GM12878 (cell line): ENCODE data around the gene SLF2. TPM values are rescaled to one million over a fixed set of nuclear protein-coding genes. Genes with fewer than 3 reads are reported as not detected.

Experiments used
- ATAC-seq: fragments of 200-7000 bp; cut with Tn5 transposase; 3 replicates; pipeline ENCODE4 v1.9.1; 2020; ENCODE audit warnings: mild to moderate bottlenecking, moderate library complexity
- BruUV-seq: library from RNA; stranded (reverse); fragments of 400-500 nt; replicated peaks from 2 replicates; lab custom pipeline; 2021; lab: Mats Ljungman, UMichigan
- CTCF ChIA-PET: fragments of 300-600 bp; sonication (Branson Sonifier 250); formaldehyde crosslinking; extraction: SDS; loops from one replicate; lab custom pipeline; 2021; ENCODE audit warnings: inconsistent platforms; lab: Yijun Ruan, JAX
- POLR2A ChIA-PET: fragments of 350-600 bp; formaldehyde crosslinking; extraction: SDS; loops from one replicate; lab custom pipeline; 2021; ENCODE audit warnings: inconsistent platforms; lab: Charles Lee
- RAD21 ChIA-PET: fragments of 300-600 bp; sonication (Branson Sonifier 250); formaldehyde crosslinking; loops from one replicate; lab custom pipeline; 2023; ENCODE audit warnings: antibody characterized with exemption; ENCODE audit not compliant: unreplicated experiment; lab: Charles Lee
- SMC1A ChIA-PET: fragments of 300-600 bp; sonication (Branson Sonifier 250); formaldehyde crosslinking; loops from one replicate; lab custom pipeline; 2023; ENCODE audit not compliant: unreplicated experiment, uncharacterized antibody; lab: Charles Lee
- DNase-seq: peaks from one replicate; pipeline ENCODE4 v3.0.0-alpha.2; 2011; ENCODE audit warnings: low read depth, low spot score
- FAIRE-seq: peaks from 3 replicates; lab custom pipeline; 2011; peaks lifted over from hg19 to GRCh38; lab: Jason Lieb, UNC
- H2AFZ ChIP-seq: 2 replicates; pipeline ENCODE4 v1.6.0; 2011; ENCODE audit warnings: low read depth, low read length, control low read depth; ENCODE audit not compliant: control insufficient read depth
- H3K27ac ChIP-seq: 2 replicates; pipeline ENCODE4 v1.5.1; 2011; ENCODE audit warnings: control low read depth; ENCODE audit not compliant: control insufficient read depth, insufficient read depth
- H3K27me3 ChIP-seq, 2 experiments: replicated peaks in 1 of 2; 2 replicates each; pipeline versions ENCODE4 v1.6.0 to v1.6.1; 2011; ENCODE audit warnings: low read length in 1 of 2; ENCODE audit not compliant: control insufficient read depth in 2 of 2, insufficient read depth in 2 of 2
- H3K36me3 ChIP-seq, 2 experiments: 2 replicates each; pipeline ENCODE4 v1.5.1; 2011; ENCODE audit warnings: low read length in 1 of 2; ENCODE audit not compliant: control insufficient read depth in 2 of 2, insufficient read depth in 2 of 2
- H3K4me1 ChIP-seq: 2 replicates; pipeline ENCODE4 v1.6.1; 2011; ENCODE audit warnings: mild to moderate bottlenecking, low read length, moderate library complexity, mixed read lengths; ENCODE audit not compliant: control insufficient read depth, insufficient read depth
- H3K4me2 ChIP-seq: 2 replicates; pipeline ENCODE4 v1.6.0; 2011; ENCODE audit warnings: control low read depth; ENCODE audit not compliant: control insufficient read depth, insufficient read depth
- H3K4me3 ChIP-seq: fragments of 200-600 bp; sonication (generic); 2 replicates; pipeline ENCODE4 v1.5.1; 2016
- H3K79me2 ChIP-seq: 2 replicates; pipeline ENCODE4 v1.6.0; 2011; ENCODE audit warnings: low read length; ENCODE audit not compliant: control insufficient read depth, insufficient read depth
- H3K9ac ChIP-seq: 2 replicates; pipeline ENCODE4 v1.8.0; 2011; ENCODE audit warnings: low read length, control low read depth, mixed read lengths; ENCODE audit not compliant: control insufficient read depth, insufficient read depth
- H3K9me3 ChIP-seq: replicated peaks from 3 replicates; pipeline ENCODE4 v1.5.1; 2011; ENCODE audit warnings: mild to moderate bottlenecking, low read length; ENCODE audit not compliant: control insufficient read depth, insufficient read depth
- H4K20me1 ChIP-seq: 2 replicates; pipeline ENCODE4 v1.6.0; 2011; ENCODE audit not compliant: control insufficient read depth, insufficient read depth
- ASH2L ChIP-seq: fragments of 300-600, 200-600 bp; sonication (generic); IDR thresholded peaks from 2 replicates; pipeline ENCODE4 v1.6.1; 2017; ENCODE audit warnings: low read depth, mild to moderate bottlenecking, borderline replicate concordance
- CEBPZ ChIP-seq: fragments of 150-350 bp; IDR thresholded peaks from 2 replicates; pipeline ENCODE4 v1.6.1; 2016; ENCODE audit warnings: low read depth, low read length
- CREB1 ChIP-seq: IDR thresholded peaks from 2 replicates; pipeline ENCODE4 v1.6.1; 2012; ENCODE audit warnings: low read depth, mild to moderate bottlenecking, inconsistent platforms
- E2F8 ChIP-seq: fragments of 450-650 bp; IDR thresholded peaks from 2 replicates; pipeline ENCODE4 v1.6.1; 2018; ENCODE audit warnings: mild to moderate bottlenecking, low read depth, moderate library complexity; ENCODE audit not compliant: partially characterized antibody
- JUND ChIP-seq: IDR thresholded peaks from 2 replicates; pipeline ENCODE4 v1.6.1; 2012; ENCODE audit warnings: low read depth, mild to moderate bottlenecking, low read length, improper control_type of control experiment, moderate library complexity
- MLLT1 ChIP-seq: fragments of 450-650 bp; IDR thresholded peaks from 2 replicates; pipeline ENCODE4 v1.6.1; 2016; ENCODE audit warnings: mild to moderate bottlenecking
- NKRF ChIP-seq: fragments of 450-650 bp; conservative IDR thresholded peaks from 2 replicates; pipeline ENCODE4 v1.6.1; 2017; ENCODE audit warnings: mild to moderate bottlenecking, moderate library complexity
- REST ChIP-seq: IDR thresholded peaks from 2 replicates; pipeline ENCODE4 v1.6.1; 2012; ENCODE audit warnings: mild to moderate bottlenecking, low read depth, low read length
- ZNF217 ChIP-seq: fragments of 450-650 bp; IDR thresholded peaks from 2 replicates; pipeline ENCODE4 v1.6.1; 2017; ENCODE audit warnings: antibody characterized with exemption, mild to moderate bottlenecking
- WGBS: methylation state at CpG from one replicate; pipeline ENCODE4 v1.1.6; 2016; ENCODE audit warnings: low lambda C conversion rate; ENCODE audit not compliant: insufficient replicate concordance, insufficient coverage; ENCODE audit errors: missing lambda C conversion rate; 5-methylcytosine and 5-hydroxymethylcytosine counted together
- in situ Hi-C: fragments of 300-500 bp; cut with MboI; formaldehyde crosslinking; loops from 9 replicates; pipeline ENCODE4 v1.14.3; 2018; ENCODE audit warnings: mixed read lengths
- intact Hi-C: fragments of 100-400 bp; cut with micrococcal nuclease; formaldehyde crosslinking; loops from one replicate; pipeline ENCODE4 v1.14.2; 2022; ENCODE audit not compliant: unreplicated experiment
- polyA plus RNA-seq, 11 experiments: library from polyadenylated mRNA; depleted of rRNA in 4 of 11; unstranded in 6 of 11; stranded (reverse) in 5 of 11; fragments of >200 nt; fragmentation: Nextera tagmentation in 4 of 11; fragmentation: Illumina TruSeq in 1 of 11; extraction: Ambion mirVana in 4 of 11; extraction: Trizol in 1 of 11; gene quantifications; 1 replicate in 1 of 11; 2 replicates in 10 of 11; pipeline versions ENCODE4 v1.2.1 to v1.2.3, GENCODE V29; 2011 to 2016; ENCODE audit warnings: inconsistent platforms in 2 of 11, missing spikeins in 2 of 11, low read depth in 1 of 11
- total RNA-seq, 4 experiments: library from RNA; depleted of rRNA in 3 of 4; stranded (reverse); fragments of >200 nt in 3 of 4; fragmentation: Illumina TruSeq in 1 of 4; extraction: Trizol in 1 of 4; gene quantifications; 2 replicates each; pipeline versions ENCODE4 v1.2.1 to v1.2.3, GENCODE V29; 2013 to 2021

Gene SLF2
- total and polyA plus RNA-seq, 10 of the 15 experiments (the other 5 are each of a cell fraction or from before 2014, with no cell fraction given), result 3.0 to 25.2 (median 17.9) TPM

GRCh38 chr10:100987685-100988049 lies 74.9 kb downstream of the SLF2 start:
- intact Hi-C loops (no loop called here), in situ Hi-C loops (no loop called here)
- ChIA-PET SMC1A (interaction anchor here (1.5 kb wide), 1 partner anchor 9 kb away, joined by 4 read pairs; no protein-coding TSS in a partner anchor), POLR2A (interaction anchor here (2.8 kb wide), 1 partner anchor 10 kb away, joined by 23 read pairs; the partner anchor contains the start of gene LZTS2), RAD21 (interaction anchor here (0.6 to 0.9 kb wide), 2 partner anchors 11 to 26 kb away, joined by 4 to 6 read pairs; no protein-coding TSS in a partner anchor), CTCF (interaction anchor here (0.7 to 5.5 kb wide), 4 partner anchors 9 to 80 kb away, joined by 3 to 42 read pairs (median 9); no protein-coding TSS in a partner anchor)
- WGBS, result 3% methylated on average over 15 of the region's 15 CpGs
- Histone ChIP-seq H3K9me3 (no peaks in the 10 kb centered on the region), H3K4me2 (peak overlapping the region; percentile 100), H3K27ac (peak overlapping the region; percentile 71), H3K4me3 (peak overlapping the region; percentile 98), H2AFZ (peak overlapping the region; percentile 99), H3K79me2 (peaks cover 37% of the 10 kb centered on the region), H4K20me1 (no peaks in the 10 kb centered on the region), H3K27me3 (no peaks in the 10 kb centered on the region), H3K36me3 (peaks cover 9 to 14% of the 10 kb centered on the region in 2 experiments; a peak in 3 of 4 replicates), H3K4me1 (peaks cover 16% of the 10 kb centered on the region), H3K9ac (peak overlapping the region; percentile 86)
- FAIRE-seq (no peak), DNase-seq (no peak), ATAC-seq (peak; percentile 15)
- no TSS peak for BruUV-seq
- no peak for TF ChIP-seq NKRF
- no peak for TF ChIP-seq CREB1
- TF ChIP-seq ASH2L, result no peak
- TF ChIP-seq JUND, result no peak
- TF ChIP-seq MLLT1, result 0 out of 2 replicates have a peak, but pooled peaks have one; percentile 26
- no peak for TF ChIP-seq ZNF217
- TF ChIP-seq E2F8, result peak; percentile 7
- TF ChIP-seq REST, result no peak
- TF ChIP-seq CEBPZ, result no peak
